AG04450 (cell line): ENCODE measurements around the gene PLXDC2. TPM values are rescaled to one million over a fixed set of nuclear protein-coding genes. Genes with fewer than 3 reads are reported as not detected.

Experiments
- CTCF ChIA-PET: fragments of 300-600, 350-600 bp; formaldehyde crosslinking; extraction: SDS; loops from one replicate; lab custom pipeline; 2022; ENCODE audit warnings: antibody characterized with exemption, inconsistent platforms; lab: Charles Lee
- POLR2A ChIA-PET: fragments of 350-600 bp; formaldehyde crosslinking; extraction: SDS; loops from one replicate; lab custom pipeline; 2021; ENCODE audit warnings: antibody characterized with exemption, inconsistent platforms; lab: Yijun Ruan, JAX
- DNase-seq: peaks from one replicate; pipeline ENCODE4 v3.0.0-alpha.2; 2011; ENCODE audit warnings: low read depth, low spot score
- H3K27ac ChIP-seq: one replicate; pipeline ENCODE4 v1.5.1; 2012; ENCODE audit warnings: low read depth, low read length, control low read depth
- H3K27me3 ChIP-seq: one replicate; pipeline ENCODE4 v1.6.0; 2012; ENCODE audit warnings: low read length; ENCODE audit not compliant: control insufficient read depth, insufficient read depth
- H3K4me3 ChIP-seq: 2 replicates; pipeline ENCODE4 v1.5.1; 2011; ENCODE audit warnings: mild to moderate bottlenecking, low read depth, low read length, control low read depth
- H3K9me3 ChIP-seq: 2 replicates; pipeline ENCODE4 v1.5.1; 2012; ENCODE audit warnings: low read length; ENCODE audit not compliant: control insufficient read depth, insufficient read depth
- CTCF ChIP-seq: IDR thresholded peaks from 2 replicates; pipeline ENCODE4 v1.5.1; 2011; ENCODE audit warnings: low read depth, low read length, control low read depth, inconsistent platforms
- polyA plus RNA-seq: library from polyadenylated mRNA; depleted of rRNA; stranded (reverse); fragments of >200 nt; gene quantifications from 2 replicates; pipeline ENCODE4 v1.2.3, GENCODE V29; 2011

PLXDC2 gene
- polyA plus RNA-seq, 1 experiment: 10.4 TPM

DNA sequence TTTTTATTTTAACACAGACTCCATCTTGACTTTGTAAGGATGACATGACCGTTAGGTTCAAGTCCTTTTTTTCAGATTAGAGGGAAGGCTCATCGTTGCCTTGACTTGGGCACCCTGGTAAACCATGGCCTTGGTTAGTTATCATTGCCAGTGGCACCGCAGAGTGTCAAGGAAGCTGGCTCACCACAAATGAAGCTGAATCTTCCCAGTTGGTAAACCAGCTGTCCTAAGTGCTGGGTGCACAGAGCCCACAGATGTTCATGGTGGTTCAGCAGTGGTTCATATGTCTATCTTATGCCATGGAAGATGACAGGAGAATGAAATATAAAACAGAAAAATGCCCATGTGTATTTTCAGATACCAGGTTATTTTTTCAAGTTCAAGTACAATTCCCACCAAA, 273.6 kb downstream of the PLXDC2 start:
- no peak for TF ChIP-seq CTCF
- Histone ChIP-seq H3K4me3 (no peak overlapping the region), H3K27ac (no peak overlapping the region), H3K9me3 (no peaks in the 10 kb centered on the region; the same call in 1 of the 2 replicates), H3K27me3 (no peaks in the 10 kb centered on the region)
- ChIA-PET POLR2A (no interaction called here), CTCF (no interaction called here)
- no peak for DNase-seq

DNA sequence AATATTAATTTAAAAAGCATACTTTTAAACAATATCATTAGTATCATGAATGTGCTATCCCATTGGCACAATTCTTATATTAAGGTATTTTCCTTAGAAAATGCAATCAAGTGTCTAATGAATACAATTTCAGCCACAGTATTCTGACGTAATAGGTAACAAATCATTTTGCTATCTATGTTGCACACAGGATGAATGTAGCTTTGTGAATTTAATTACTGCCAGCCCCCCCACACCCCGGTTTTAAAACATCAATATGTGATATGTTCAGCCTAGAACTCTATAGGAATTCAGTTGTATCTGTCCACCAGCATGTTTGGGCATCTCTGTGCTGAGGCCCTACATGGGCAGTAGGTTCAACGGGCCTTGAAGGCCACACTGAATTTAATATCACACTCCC, 274.6 kb downstream of the PLXDC2 start:
- ChIA-PET CTCF (no interaction called here), POLR2A (no interaction called here)
- DNase-seq: no peak
- H3K27ac ChIP-seq: no peak overlapping the region
- no peak overlapping the region for H3K4me3 ChIP-seq
- H3K9me3 ChIP-seq: no peaks in the 10 kb centered on the region; the same call in 1 of the 2 replicates
- TF ChIP-seq CTCF: no peak
- no peaks in the 10 kb centered on the region for H3K27me3 ChIP-seq

- no peak overlapping the region for H3K27ac ChIP-seq
- DNase-seq: no peak
- H3K27me3 ChIP-seq: no peaks in the 10 kb centered on the region
- H3K4me3 ChIP-seq: no peak overlapping the region
- POLR2A ChIA-PET: no interaction called here
- CTCF ChIA-PET: no interaction called here
- no peak for TF ChIP-seq CTCF
- no peaks in the 10 kb centered on the region; the same call in 1 of the 2 replicates for H3K9me3 ChIP-seq
Observed at GRCh38 chr10:20091698-20092097, 275.5 kb downstream of the PLXDC2 start.

- POLR2A ChIA-PET: no interaction called here
- DNase-seq: no peak
- no peak for TF ChIP-seq CTCF
- no peaks in the 10 kb centered on the region for H3K27me3 ChIP-seq
- CTCF ChIA-PET: interaction anchor here (1.1 kb wide), 1 partner anchor 74 kb away, joined by 3 read pairs; no protein-coding TSS in a partner anchor
- H3K4me3 ChIP-seq: no peak overlapping the region
- no peaks in the 10 kb centered on the region; the same call in 1 of the 2 replicates for H3K9me3 ChIP-seq
- H3K27ac ChIP-seq: no peak overlapping the region
Observed at GRCh38 chr10:20093600-20093999, 277.4 kb downstream of the PLXDC2 start.

- ChIA-PET POLR2A (no interaction called here), CTCF (no interaction called here)
- no peak for TF ChIP-seq CTCF
- DNase-seq: no peak
- Histone ChIP-seq H3K27ac (no peak overlapping the region), H3K4me3 (no peak overlapping the region), H3K27me3 (no peaks in the 10 kb centered on the region), H3K9me3 (no peaks in the 10 kb centered on the region; the same call in 1 of the 2 replicates)
Observed at GRCh38 chr10:20094226-20094976, 278.2 kb downstream of the PLXDC2 start.
